ENCODE measurements around the gene SOHLH1.

SOHLH1 gene

GRCh38 chr9:135655317-135655716 lies 44.0 kb downstream of the SOHLH1 start:
- DNase-seq: no peak

- DNase-seq: no peak
Observed at GRCh38 chr9:135650408-135650807, 48.9 kb downstream of the SOHLH1 start.

- DNase-seq: no peak
Observed at GRCh38 chr9:135649508-135649907, 49.8 kb downstream of the SOHLH1 start.

- DNase-seq: no peak
Observed at GRCh38 chr9:135648494-135649410, 50.5 kb downstream of the SOHLH1 start.

- no peak for DNase-seq
Observed at GRCh38 chr9:135647884-135648283, 51.4 kb downstream of the SOHLH1 start.

- no peak for DNase-seq
Observed at GRCh38 chr9:135644631-135645218, 54.6 kb downstream of the SOHLH1 start.
